Coronary artery (tissue), 2 donors: ENCODE results near the gene SLC29A1.

Source experiments
- DNase-seq: peaks from one replicate; pipeline ENCODE4 v3.0.0-alpha.2; 2017; ENCODE audit warnings: low spot score
- H3K27ac ChIP-seq, 2 donors: fragments of 200-600 bp; sonication (generic); one replicate each; pipeline ENCODE4 v1.5.1; 2016 to 2019
- H3K4me3 ChIP-seq: fragments of 200-600 bp; sonication (generic); 2 replicates; pipeline ENCODE4 v1.5.1; 2016; ENCODE audit warnings: mild to moderate bottlenecking, moderate library complexity
- TF ChIP-seq, protein P1 (sequence below): fragments of 200-600 bp; sonication (generic); IDR thresholded peaks from one replicate; pipeline ENCODE4 v1.5.1; 2019; ENCODE audit warnings: antibody characterized with exemption

The SLC29A1 gene

DNA sequence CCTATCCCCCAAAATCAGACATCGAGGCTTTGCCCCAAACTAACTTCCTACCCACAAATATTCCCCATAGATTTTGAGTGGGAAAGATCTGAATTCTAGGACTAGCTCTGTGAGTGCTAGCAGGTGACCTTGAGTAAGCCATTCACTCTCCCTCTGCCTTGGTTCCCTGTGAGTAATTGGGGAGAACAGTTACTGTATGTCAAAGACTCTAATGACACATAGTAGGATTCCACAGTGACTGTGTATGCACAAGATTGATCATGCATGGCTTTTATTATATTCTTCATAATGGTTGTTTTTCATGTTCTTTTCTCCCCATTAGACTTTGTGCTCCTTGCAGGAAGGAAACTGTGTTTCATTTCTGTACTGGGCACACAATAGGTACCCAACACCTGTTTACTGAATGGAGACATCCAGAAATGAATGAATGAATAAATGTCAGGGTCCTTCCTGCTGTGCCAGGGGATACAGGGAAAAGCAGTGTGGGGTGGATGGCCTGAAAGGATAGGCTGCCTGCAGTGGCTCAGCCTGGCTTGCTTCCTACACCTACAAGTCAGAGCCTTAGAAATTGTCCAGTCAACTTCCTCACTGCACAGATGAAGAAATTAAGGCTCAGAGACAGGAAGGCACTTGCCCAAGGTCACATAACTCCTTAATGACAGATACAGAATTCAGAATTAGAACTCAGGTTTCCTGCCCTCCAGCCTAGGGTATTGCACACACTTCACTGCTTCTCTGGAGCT, 46.0 kb downstream of the SLC29A1 start:
- TF ChIP-seq, protein P1, sequence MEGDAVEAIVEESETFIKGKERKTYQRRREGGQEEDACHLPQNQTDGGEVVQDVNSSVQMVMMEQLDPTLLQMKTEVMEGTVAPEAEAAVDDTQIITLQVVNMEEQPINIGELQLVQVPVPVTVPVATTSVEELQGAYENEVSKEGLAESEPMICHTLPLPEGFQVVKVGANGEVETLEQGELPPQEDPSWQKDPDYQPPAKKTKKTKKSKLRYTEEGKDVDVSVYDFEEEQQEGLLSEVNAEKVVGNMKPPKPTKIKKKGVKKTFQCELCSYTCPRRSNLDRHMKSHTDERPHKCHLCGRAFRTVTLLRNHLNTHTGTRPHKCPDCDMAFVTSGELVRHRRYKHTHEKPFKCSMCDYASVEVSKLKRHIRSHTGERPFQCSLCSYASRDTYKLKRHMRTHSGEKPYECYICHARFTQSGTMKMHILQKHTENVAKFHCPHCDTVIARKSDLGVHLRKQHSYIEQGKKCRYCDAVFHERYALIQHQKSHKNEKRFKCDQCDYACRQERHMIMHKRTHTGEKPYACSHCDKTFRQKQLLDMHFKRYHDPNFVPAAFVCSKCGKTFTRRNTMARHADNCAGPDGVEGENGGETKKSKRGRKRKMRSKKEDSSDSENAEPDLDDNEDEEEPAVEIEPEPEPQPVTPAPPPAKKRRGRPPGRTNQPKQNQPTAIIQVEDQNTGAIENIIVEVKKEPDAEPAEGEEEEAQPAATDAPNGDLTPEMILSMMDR = no peak
- no peak for DNase-seq
- Histone ChIP-seq H3K27ac (no peak overlapping the region), H3K4me3 (no peak overlapping the region)

DNA sequence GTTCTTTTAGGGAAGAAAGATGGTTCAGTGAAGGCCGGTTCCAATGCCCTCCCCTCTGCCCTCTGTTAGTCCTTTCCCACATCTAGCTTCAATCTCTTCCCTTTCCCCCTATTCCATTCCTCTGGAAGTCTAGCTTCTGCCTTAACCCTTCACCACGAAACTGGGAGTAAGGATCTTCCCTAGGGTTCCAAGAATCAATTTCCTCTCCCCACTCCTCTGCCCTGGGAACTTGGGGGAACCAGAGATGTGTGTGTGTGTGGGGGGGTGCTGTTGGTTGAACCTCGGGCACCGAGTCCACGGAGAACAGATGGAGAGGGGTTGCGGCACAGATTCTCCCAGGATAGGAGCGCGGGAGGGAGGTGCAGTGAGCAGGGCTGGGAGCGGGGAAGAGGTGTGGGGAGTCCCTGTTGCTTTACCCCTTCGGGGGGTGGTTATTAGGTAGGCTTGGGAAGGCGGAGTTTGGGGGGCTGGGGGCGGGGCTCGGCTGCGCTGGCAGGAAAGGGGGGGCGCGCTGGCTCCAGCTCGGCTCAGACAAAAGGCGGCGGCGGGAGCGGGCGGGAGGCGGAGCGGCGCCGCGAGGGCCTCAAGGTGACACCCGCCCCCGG, 46.6 kb downstream of the SLC29A1 start, which contains the start of gene TMEM151B:
TMEM151B (plus strand) TSS at position 530 of the 605 bp plus-strand sequence. CDS start 293 bp downstream, outside the sequence.
- H3K4me3 ChIP-seq = peak within 1 kb of the TSS; percentile 65

DNA sequence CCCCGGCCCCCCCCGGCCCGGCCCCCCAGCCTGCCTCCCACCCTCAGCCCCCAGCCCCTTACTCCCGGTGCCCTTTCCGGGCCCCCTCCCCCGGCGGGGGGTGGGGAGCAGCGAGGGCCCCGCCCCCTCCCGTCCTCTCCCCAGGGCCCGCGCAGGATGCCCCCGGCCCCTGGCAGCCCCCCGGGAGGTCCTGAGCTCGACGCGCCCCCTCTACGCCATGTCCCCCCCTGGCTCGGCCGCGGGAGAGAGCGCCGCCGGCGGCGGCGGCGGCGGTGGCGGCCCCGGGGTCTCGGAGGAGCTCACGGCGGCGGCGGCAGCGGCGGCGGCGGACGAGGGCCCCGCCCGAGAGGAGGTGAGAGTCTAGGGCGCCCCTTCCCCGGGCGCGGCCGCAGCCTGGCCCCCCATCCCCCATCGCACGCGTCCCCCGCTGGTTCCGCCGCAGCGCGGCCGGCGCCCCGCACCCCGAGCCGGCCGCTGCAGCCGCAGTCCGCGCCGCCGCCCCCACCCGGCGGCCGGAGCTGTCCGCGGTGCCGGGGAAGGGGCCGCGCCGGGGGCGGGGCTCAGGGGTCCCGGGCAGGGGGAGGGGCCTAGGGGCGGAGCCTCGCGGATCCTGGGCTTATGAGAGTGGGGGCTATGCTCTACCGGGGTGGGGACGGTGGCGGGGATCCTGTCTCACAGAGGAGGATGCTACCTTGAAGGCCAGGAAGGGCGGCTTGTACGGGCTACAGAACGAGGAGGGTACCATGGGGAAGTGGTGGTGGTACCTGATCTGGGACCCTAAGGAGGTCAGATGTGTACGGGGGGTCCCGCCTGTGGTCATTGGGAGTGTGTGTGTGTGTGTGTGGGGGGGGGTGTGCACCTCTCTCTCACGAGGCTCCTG, 47.4 kb downstream of the SLC29A1 start:
- H3K4me3 ChIP-seq = peak overlapping the region; percentile 65
- no peak overlapping the region for H3K27ac ChIP-seq
- TF ChIP-seq, protein P1 = no peak
- no peak for DNase-seq

More for the DNA sequence above, 46.6 kb downstream of the SLC29A1 start, which contains the start of gene TMEM151B:
- no peak for DNase-seq
- TF ChIP-seq, protein P1 = no peak
- H3K27ac ChIP-seq = no peak within 1 kb of the TSS

DNA sequence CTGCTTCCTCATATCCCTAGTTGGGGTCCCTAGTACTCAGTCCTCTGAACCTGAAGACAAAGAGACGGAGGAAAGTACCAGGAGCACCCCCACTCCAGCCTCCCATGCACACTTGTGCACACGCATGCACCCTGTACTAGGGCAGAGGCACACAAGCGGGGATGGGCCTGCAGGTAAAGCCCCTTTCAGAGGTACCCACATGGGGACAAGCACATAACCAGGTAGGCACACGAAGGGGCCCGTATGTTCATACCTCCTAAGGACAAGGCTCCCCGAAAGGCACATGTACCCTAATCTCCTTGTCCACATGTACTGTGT, 48.0 kb downstream of the SLC29A1 start:
- no peak for DNase-seq
- Histone ChIP-seq H3K27ac (no peak overlapping the region), H3K4me3 (no peak overlapping the region)
- TF ChIP-seq, protein P1 = no peak

DNA sequence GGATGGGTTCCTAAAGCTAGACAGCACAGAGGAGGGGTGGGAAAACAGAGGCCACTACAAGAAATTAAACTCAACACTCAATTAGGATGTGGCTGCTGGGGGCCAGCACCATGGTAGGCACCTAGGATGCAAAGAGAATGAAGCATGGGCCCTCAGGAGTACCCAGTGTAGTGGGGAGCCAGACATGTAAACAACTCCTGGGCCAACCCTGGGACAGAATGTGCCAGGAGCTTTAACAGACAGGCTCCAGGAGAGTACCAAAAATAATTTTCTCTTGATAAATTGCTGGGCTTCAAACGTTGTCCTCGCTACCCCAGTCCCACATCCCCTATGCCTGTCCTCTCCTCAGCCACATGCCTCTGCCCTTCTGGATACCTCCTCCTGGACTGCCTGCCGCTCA, 48.5 kb downstream of the SLC29A1 start:
- DNase-seq = no peak
- H3K4me3 ChIP-seq = no peak overlapping the region
- TF ChIP-seq, protein P1 = no peak
- H3K27ac ChIP-seq = no peak overlapping the region

DNA sequence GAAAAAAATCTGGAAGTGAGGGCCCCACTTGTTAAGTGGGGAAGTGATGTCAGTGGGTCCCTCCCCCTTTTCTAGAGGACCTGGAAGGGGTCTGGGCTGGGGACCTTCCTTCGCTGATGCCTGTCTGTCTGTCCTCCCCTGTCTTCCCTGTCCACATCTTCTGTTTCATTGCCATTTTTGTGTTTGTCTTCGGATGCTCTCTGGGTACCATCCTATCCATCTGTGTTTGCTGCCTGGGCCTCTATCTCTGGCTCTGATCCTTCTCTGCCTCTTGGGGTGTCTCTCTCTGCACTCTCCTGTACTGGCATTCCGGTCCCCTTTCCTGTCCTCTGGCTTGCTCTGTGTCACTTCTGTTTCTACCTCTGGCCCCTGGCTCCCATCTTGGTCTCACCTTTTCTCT, 49.1 kb downstream of the SLC29A1 start:
- TF ChIP-seq, protein P1 = no peak
- Histone ChIP-seq H3K27ac (no peak overlapping the region), H3K4me3 (no peak overlapping the region)
- no peak for DNase-seq
